GM13976 (cell line): ENCODE results near the gene RDH8.

Source experiments
- DNase-seq: peaks from one replicate; pipeline ENCODE4 v3.0.0; 2012; ENCODE audit warnings: low spot score
- in situ Hi-C: fragments of 300-500 bp; cut with MboI; formaldehyde crosslinking; loops from one replicate; pipeline ENCODE4 v1.12.0; 2022; ENCODE audit warnings: low sequenced_read_pairs, mixed read lengths, inconsistent platforms; ENCODE audit not compliant: unreplicated experiment
- TF ChIP-seq, protein P1 (sequence below): IDR thresholded peaks from 2 replicates; pipeline ENCODE4 v1.5.1; 2012; ENCODE audit warnings: borderline replicate concordance, mild to moderate bottlenecking; ENCODE audit not compliant: insufficient read depth; ENCODE audit errors: extremely low read depth, missing control alignments, control extremely low read depth

RDH8 gene

DNA sequence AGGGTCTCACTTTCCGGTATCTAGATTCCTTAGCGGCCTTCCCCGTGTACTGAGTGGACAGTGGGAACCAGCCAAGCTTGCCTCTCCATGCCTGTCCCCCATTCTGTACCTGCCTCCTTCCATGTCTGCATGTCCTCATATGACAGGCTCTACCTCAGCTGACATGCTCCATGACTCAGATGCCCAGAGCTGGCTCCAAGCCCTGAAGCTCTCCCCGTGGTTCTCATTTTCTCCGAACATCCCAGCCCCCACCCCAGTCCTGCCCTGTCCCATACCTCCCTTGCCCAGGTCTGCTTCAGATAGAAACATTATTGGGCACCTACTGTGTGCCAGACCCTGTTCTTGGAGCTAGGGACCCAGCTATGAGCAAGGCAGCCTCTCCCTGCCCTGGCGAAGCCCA, 55.8 kb downstream of the RDH8 start:
- no peak for DNase-seq
- in situ Hi-C loops = no loop called here
- TF ChIP-seq, protein P1, sequence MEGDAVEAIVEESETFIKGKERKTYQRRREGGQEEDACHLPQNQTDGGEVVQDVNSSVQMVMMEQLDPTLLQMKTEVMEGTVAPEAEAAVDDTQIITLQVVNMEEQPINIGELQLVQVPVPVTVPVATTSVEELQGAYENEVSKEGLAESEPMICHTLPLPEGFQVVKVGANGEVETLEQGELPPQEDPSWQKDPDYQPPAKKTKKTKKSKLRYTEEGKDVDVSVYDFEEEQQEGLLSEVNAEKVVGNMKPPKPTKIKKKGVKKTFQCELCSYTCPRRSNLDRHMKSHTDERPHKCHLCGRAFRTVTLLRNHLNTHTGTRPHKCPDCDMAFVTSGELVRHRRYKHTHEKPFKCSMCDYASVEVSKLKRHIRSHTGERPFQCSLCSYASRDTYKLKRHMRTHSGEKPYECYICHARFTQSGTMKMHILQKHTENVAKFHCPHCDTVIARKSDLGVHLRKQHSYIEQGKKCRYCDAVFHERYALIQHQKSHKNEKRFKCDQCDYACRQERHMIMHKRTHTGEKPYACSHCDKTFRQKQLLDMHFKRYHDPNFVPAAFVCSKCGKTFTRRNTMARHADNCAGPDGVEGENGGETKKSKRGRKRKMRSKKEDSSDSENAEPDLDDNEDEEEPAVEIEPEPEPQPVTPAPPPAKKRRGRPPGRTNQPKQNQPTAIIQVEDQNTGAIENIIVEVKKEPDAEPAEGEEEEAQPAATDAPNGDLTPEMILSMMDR = no peak

DNA sequence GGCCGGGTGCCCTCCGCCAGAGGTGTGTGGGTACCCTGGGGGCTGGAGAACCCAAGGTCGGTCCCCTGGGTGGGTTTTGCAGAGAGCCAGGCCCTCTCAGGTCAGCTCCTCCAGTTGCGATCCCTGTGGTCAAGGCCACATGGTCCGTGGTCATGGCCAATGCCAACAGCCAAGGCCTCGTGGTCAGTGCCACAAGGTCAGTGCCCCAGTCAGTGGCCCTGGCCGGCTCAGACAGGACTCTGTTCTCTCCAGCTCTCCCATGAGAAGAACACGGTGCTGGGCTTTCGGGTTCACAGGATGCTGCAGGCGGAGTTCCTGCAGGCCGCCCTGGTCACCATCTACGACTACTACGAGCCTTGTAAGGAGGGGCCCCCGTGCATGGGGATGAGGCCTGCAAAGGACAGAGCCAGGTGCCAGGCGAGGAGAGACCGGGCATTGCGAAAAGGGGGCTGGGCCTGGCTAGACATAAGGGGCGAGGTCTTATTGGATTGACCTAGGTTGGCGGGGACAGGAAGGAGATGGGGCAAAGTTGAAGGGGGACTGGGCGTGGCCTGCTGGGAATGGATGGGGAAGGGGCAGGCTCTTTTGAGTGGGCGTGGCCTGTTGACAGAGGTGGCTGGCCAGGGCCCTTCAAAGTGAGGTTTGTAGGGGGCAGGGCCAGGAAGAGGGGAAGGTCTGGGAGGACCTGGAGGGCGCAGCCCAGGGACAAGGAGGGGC, 57.6 kb downstream of the RDH8 start:
- TF ChIP-seq, protein P1 = no peak
- DNase-seq = no peak
- in situ Hi-C loops = no loop called here
